GM12874 (cell line): ENCODE measurements around the gene C14orf180.

Experiments
- TF ChIP-seq, protein P1 (sequence below): IDR thresholded peaks from 2 replicates; pipeline ENCODE4 v1.5.1; 2011; ENCODE audit warnings: low read depth, mild to moderate bottlenecking, control low read depth, low read length, moderate library complexity; ENCODE audit not compliant: insufficient read depth

Gene C14orf180

DNA sequence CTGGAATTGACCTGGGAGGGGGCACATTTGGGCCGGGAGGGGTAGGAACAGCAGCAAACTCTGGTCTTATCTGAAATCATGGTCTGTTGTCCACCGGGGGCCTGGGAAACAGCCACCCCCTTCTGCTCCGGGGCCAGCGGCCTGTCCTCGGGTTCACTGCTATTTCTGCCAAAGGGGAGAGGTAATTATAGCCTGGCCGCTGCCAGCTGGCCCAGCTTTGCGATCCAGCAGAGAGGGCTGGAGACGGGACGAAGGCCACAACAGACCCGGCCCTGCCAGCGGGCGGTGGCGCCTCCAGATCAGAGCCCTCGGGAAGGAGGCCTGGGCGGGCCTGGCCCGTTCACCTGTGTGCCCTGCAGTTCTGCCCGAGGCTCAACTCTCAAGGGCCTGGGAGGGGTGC, at the start of gene C14orf180:
Gene C14orf180, plus strand, starts transcription at position 258 of the 400 bp plus-strand sequence. CDS start 6,667 bp downstream, outside the sequence.
- TF ChIP-seq, protein P1, sequence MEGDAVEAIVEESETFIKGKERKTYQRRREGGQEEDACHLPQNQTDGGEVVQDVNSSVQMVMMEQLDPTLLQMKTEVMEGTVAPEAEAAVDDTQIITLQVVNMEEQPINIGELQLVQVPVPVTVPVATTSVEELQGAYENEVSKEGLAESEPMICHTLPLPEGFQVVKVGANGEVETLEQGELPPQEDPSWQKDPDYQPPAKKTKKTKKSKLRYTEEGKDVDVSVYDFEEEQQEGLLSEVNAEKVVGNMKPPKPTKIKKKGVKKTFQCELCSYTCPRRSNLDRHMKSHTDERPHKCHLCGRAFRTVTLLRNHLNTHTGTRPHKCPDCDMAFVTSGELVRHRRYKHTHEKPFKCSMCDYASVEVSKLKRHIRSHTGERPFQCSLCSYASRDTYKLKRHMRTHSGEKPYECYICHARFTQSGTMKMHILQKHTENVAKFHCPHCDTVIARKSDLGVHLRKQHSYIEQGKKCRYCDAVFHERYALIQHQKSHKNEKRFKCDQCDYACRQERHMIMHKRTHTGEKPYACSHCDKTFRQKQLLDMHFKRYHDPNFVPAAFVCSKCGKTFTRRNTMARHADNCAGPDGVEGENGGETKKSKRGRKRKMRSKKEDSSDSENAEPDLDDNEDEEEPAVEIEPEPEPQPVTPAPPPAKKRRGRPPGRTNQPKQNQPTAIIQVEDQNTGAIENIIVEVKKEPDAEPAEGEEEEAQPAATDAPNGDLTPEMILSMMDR, result no peak

GRCh38 chr14:104530646-104531045, 48.9 kb upstream of the C14orf180 start:
- TF ChIP-seq, protein P1, result no peak

DNA sequence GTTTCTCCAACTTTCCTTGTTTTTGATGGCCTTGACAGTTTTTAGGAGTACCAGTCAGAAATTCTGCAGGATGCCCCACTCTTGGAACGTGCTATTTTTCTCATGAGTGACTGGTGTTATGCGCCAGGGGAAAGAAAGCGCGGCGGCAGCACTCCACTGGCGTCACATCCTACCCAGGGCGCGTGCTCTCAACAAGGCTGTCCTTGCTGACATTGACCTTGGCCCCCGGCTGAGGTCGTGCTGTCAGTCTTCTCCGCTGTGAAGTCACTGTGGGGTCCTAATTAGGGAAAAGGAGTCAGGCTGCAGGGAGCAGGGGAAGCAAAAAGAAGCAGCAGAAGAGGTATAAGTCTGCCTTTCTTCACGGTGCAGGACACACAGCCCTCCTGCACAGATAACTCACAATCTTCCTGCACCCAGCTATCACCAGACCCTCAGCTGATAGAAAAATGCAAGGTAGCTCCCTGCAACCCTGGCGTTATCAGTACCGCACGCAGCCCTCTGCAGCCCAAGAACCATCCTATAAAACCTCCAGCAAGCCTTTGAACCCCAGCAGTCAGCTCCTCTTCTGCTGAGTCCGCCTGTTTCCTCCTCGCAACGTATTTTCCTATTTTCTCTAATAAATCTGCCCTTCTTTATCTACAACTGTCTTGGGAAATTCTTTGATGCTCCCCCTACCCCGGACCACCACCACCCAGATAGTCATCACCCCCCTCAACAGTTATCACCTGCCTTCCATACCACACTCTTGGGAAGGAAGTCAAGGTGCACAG, 48.0 kb upstream of the C14orf180 start:
- TF ChIP-seq, protein P1, result no peak

GRCh38 chr14:104532191-104532555, 47.4 kb upstream of the C14orf180 start:
- TF ChIP-seq, protein P1, result no peak

- TF ChIP-seq, protein P1, result no peak
Observed at GRCh38 chr14:104534036-104534435, 45.5 kb upstream of the C14orf180 start.

- TF ChIP-seq, protein P1, result no peak
Observed at GRCh38 chr14:104536942-104537612, 42.5 kb upstream of the C14orf180 start.

- TF ChIP-seq, protein P1, result no peak
Observed at GRCh38 chr14:104537613-104537988, 42.0 kb upstream of the C14orf180 start.
